ENCODE data around the gene FAM107B. TPM values are rescaled to one million over a fixed set of nuclear protein-coding genes. Genes with fewer than 3 reads are reported as not detected.
"Not testable (repeated sequence)": the region's sequence is repeated elsewhere in the genome, so short reads cannot be mapped to it uniquely, and the experiment has no call there.

The FAM107B gene
- 156 and 167 TPM in 2 replicates for total RNA-seq

DNA sequence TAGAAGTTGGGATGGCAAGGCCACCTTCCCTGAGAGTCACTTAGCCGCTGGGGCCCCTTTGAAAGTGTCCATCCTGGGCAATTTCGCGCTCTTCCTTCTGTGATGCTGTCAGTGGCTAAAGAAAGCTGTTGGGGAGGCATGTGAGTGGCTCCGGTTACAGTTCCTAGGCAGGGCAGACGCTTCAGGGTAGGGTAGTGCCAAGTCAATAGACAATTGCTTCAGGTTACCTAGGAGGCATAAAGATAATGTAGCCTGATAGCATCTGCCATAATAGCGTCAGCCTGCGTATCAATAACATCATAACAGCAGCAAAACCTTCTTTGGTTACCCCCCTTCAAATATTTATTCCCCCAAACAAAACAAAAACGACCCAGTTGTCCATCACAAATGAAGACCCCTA is at the start of gene FAM107B:
FAM107B (minus strand) TSS at position 101 of the 400 bp plus-strand sequence. CDS start 234 bp downstream, outside the sequence.
- Mint-ChIP-seq H3K4me3 (no peak within 1 kb of the TSS), H3K4me1 (ENCODE audit: low read depth) (no peaks in the 10 kb centered on the region), H3K27ac (no peak within 1 kb of the TSS), H3K9me3 (no peaks in the 10 kb centered on the region), H3K36me3 (ENCODE audit: low read depth) (no peaks in the 10 kb centered on the region), H3K27me3 (ENCODE audit: insufficient read depth) (peaks cover 2% of the 10 kb centered on the region)
- DNase-seq (ENCODE audit: low spot score): no peak
- intact Hi-C loops (cut with micrococcal nuclease): no loop called here

DNA sequence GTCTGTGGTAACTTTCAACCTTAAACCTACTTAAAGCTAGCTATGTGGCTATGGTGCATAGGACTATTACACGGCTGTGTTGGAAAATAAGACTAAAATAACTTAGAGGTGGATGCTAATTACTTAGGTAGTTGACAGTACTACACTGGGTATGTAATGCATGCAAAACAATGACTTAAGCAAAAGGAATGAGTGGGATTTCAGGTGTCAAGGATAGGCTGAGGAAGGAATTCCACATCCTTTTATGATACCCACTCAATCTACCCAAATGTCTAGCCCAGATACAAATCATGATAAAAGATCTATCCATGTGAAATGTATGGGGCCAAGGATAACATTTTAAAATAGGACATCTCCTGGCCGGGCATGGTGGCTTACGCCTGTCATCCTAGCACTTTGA is 49.3 kb upstream of the FAM107B start:
- intact Hi-C loops (cut with micrococcal nuclease): loop anchor here (1.0 to 2.0 kb wide), 6 partner anchors 15 to 627 kb away; partner anchors contain the start of genes CDNF, HSPA14 and MSANTD7
- no peak overlapping the region for H3K4me3 Mint-ChIP-seq
- peaks cover 9% of the 10 kb centered on the region for H3K27me3 Mint-ChIP-seq (ENCODE audit: insufficient read depth)
- H3K36me3 Mint-ChIP-seq (ENCODE audit: low read depth): no peaks in the 10 kb centered on the region
- no peak for DNase-seq (ENCODE audit: low spot score)
- peaks cover 22% of the 10 kb centered on the region for H3K4me1 Mint-ChIP-seq (ENCODE audit: low read depth)
- no peaks in the 10 kb centered on the region for H3K9me3 Mint-ChIP-seq
- no peak overlapping the region for H3K27ac Mint-ChIP-seq

DNA sequence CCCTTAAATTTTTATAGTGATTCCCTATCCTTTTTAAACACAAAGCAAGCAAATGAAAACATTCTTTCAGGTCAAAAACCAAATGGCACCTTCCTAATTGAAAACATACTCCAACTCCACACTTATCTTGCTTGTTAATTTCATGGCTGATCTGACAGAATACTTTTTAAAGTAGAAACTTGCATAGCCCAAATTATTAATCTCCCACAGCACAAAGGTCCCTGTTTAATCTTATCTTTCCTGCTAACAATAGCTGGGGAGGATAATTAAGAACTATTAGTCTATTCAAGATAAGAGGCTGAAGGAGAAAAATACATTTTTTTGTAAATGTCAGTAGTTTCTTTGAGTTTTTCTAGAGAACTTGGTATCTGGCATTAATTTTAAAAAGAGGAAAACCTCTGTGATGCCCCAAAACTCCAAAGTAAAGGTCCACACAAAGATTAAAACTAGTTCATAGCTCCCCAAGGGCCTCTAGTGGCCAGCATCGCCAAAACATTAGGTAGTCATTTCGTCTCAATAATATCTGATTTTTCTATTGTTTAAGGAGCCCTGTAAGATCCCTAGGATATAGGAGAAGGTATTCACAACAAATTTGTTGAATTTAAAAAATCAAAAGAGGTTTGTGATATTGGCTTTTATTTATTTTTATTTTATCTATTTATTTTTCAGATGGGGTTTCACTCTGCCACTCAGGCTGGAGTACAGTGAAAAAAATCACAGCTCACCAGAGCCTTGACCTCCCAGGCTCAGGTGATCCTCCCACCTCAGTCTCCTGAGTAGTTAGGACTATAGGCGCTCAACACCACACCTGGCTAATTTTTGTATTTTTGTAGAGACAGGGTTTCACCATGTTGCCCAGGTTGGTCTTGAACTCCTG is 48.4 kb upstream of the FAM107B start:
- Mint-ChIP-seq H3K27ac (no peak overlapping the region), H3K4me3 (no peak overlapping the region), H3K36me3 (ENCODE audit: low read depth) (no peaks in the 10 kb centered on the region), H3K9me3 (no peaks in the 10 kb centered on the region), H3K27me3 (ENCODE audit: insufficient read depth) (peaks cover 9% of the 10 kb centered on the region), H3K4me1 (ENCODE audit: low read depth) (peaks cover 22% of the 10 kb centered on the region)
- no peak for DNase-seq (ENCODE audit: low spot score)
- intact Hi-C loops (cut with micrococcal nuclease): loop anchor here (1.0 to 2.0 kb wide), 6 partner anchors 16 to 626 kb away; partner anchors contain the start of genes CDNF, HSPA14 and MSANTD7

DNA sequence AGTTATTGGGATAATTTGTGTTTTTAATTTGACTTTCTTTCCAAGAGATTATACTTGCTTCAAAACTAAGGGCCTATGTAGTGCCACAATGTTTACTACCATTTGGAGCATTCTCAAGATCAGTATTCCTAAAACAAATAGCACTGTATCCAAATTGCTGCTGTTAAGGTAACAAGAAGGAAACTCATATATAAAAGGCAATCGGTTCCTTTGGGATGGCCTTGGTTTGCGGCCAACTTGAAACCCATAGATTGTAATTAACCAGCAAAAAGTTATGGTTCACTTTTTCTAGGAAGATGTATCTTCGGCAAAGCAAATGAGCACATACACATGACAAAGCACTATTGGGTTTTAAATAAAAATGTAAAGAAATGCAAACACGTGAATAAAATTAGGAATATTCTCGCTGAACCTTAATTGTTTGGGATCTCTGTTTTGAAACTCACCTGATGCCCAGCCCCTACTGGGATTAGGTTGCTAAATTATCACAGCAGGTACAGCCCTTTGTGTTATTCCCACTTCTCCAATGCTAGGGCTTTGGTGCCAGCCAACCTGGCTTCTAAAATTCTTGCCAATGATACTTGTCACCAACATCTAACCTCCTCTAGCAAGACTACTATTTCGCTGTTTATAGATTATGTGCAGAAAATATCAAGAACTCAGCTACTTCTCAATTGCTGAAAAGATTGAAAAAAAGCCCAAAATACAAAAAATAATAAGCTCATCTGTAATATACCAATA is 47.1 kb upstream of the FAM107B start:
- Mint-ChIP-seq H3K9me3 (no peaks in the 10 kb centered on the region), H3K27me3 (ENCODE audit: insufficient read depth) (peaks cover 9% of the 10 kb centered on the region), H3K36me3 (ENCODE audit: low read depth) (no peaks in the 10 kb centered on the region), H3K4me3 (no peak overlapping the region), H3K4me1 (ENCODE audit: low read depth) (peaks cover 22% of the 10 kb centered on the region), H3K27ac (no peak overlapping the region)
- DNase-seq (ENCODE audit: low spot score): no peak
- intact Hi-C loops (cut with micrococcal nuclease): loop anchor here (2.0 kb wide), 1 partner anchor 17 kb away; the partner anchor contains the start of genes CDNF, HSPA14 and MSANTD7

DNA sequence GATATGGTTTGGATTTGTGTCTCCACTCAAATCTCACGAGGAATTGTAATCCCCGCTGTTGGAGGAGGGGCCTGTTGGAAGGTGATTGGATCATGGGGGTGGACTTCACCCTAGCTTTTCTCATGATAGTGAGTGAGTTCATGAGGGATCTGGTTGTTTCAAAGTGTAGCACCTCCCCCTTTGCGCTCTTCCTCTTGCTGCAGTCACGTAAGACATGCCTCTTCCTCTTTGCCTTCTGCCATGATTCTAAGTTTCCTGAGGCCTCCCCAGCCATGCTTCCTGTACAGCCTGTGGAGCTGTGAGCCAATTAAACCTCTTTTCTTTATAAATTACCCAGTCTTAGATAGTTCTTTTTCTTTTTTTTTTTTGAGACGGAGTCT is 46.1 kb upstream of the FAM107B start:
- intact Hi-C loops (cut with micrococcal nuclease): no loop called here

DNA sequence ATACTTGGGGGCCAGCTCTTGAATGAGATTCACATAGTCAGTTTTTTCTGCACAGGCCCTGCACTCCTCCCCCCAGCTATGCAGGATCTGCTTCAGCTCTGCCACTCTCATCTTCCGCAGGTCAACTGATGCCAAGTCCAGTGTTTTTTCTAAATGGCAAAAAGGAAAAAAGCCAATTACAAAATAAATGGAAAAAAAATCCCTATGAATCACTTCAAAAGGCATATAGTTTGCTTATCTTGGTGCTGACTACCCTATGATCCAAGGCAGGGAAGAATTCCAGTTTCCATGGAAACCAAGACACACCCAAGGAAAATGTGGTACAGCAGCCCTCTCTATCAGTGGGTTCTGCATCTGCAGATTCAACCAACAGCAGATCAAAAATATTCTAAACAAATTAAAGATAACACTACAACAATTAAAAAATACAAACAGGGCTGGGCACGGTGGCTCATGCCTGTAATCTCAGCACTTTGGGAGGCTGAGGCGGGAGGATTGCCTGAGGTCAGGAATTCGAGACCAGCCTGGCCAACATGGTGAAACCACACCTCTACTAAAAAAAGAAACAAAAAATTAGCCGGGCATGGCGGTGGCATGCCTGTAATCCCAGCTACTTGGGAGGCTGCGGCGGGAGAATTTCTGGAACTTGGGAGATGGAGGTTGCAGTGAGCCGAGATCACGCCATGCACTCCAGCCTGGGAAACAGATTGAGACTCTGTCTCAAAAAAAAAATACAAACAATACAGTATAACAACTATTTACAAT is 45.5 kb upstream of the FAM107B start:
- intact Hi-C loops (cut with micrococcal nuclease): no loop called here
- Mint-ChIP-seq H3K27me3 (ENCODE audit: insufficient read depth) (peaks cover under 1% of the 10 kb centered on the region), H3K36me3 (ENCODE audit: low read depth) (no peaks in the 10 kb centered on the region), H3K27ac (no peak overlapping the region), H3K4me3 (no peak overlapping the region), H3K9me3 (no peaks in the 10 kb centered on the region), H3K4me1 (ENCODE audit: low read depth) (peaks cover 15% of the 10 kb centered on the region)
- no peak for DNase-seq (ENCODE audit: low spot score)

More for the DNA sequence above, 46.1 kb upstream of the FAM107B start:
- H3K9me3 Mint-ChIP-seq: no peaks in the 10 kb centered on the region
- H3K36me3 Mint-ChIP-seq (ENCODE audit: low read depth): no peaks in the 10 kb centered on the region
- no peak overlapping the region for H3K4me3 Mint-ChIP-seq
- no peak for DNase-seq (ENCODE audit: low spot score)
- no peak overlapping the region for H3K27ac Mint-ChIP-seq
- peaks cover 15% of the 10 kb centered on the region for H3K4me1 Mint-ChIP-seq (ENCODE audit: low read depth)
- H3K27me3 Mint-ChIP-seq (ENCODE audit: insufficient read depth): peaks cover 6% of the 10 kb centered on the region

DNA sequence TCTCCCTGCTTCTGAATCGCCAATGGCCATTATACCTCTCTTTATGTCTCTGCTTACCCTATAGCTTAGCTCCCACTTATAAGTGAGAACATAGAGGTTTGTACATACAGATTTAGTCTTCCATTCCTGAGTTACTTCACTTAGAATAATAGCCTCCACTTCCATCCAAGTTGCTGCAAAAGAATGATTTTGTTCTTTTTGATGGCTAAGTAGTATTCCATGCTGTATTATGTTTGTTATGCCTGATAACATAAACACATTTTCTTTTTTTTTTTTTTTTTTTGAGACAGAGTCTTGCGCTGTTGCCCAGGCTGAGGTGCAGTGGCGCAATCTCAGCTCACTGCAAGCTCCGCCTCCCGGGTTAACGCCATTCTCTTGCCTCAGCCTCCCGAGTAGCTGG is 42.0 kb upstream of the FAM107B start:
- peaks cover 25% of the 10 kb centered on the region for H3K4me1 Mint-ChIP-seq (ENCODE audit: low read depth)
- H3K36me3 Mint-ChIP-seq (ENCODE audit: low read depth); H3K9me3 Mint-ChIP-seq; H3K4me3 Mint-ChIP-seq; H3K27ac Mint-ChIP-seq; DNase-seq (ENCODE audit: low spot score); H3K27me3 Mint-ChIP-seq (ENCODE audit: insufficient read depth); intact Hi-C loops (cut with micrococcal nuclease): not testable (repeated sequence)

DNA sequence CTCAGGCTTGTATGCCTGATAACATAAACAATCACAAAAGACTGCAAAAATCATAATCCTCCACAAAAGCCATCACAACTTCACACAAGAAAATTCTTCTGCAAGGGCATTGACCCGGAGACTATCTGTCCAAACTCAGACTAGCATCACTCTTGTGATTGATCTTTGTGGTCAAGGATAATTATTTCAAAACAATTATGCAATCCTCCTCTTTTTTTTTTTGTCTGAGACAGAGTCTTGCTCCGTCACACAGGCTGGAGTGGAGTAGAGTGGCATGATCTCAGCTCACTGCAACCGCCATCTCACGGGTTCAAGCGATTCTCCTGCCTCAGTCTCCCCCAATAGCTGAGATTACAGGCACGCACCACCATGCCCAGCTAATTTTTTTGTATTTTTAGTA is 41.0 kb upstream of the FAM107B start:
- Mint-ChIP-seq H3K27me3 (ENCODE audit: insufficient read depth) (no peaks in the 10 kb centered on the region), H3K36me3 (ENCODE audit: low read depth) (peaks cover 2% of the 10 kb centered on the region), H3K4me1 (ENCODE audit: low read depth) (peaks cover 31% of the 10 kb centered on the region), H3K27ac (no peak overlapping the region), H3K9me3 (no peaks in the 10 kb centered on the region), H3K4me3 (no peak overlapping the region)
- intact Hi-C loops (cut with micrococcal nuclease): no loop called here
- DNase-seq (ENCODE audit: low spot score): no peak

DNA sequence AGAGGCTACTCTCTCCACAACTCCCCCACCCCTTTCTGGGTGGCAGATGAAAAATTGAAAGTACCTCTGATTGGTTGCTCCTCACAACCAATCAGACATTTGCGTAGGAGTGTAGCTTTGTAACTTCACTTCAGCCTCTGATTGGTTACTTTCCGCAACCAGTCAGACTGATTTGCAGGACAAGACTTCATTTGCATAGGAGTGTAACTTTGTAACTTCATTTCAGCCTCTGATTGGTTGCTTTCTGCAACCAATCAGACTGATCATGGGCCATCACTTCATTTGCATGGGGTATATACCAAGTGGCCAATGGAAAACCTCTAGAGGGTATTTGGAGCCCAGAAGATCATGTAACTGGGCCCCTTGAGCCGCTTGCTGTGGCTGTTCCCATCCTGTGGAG is 37.6 kb upstream of the FAM107B start:
- Mint-ChIP-seq H3K4me1 (ENCODE audit: low read depth) (peaks cover 23% of the 10 kb centered on the region), H3K36me3 (ENCODE audit: low read depth) (peaks cover 2% of the 10 kb centered on the region), H3K9me3 (no peaks in the 10 kb centered on the region), H3K27ac (no peak overlapping the region), H3K27me3 (ENCODE audit: insufficient read depth) (no peaks in the 10 kb centered on the region), H3K4me3 (no peak overlapping the region)
- intact Hi-C loops (cut with micrococcal nuclease): no loop called here
- no peak for DNase-seq (ENCODE audit: low spot score)

DNA sequence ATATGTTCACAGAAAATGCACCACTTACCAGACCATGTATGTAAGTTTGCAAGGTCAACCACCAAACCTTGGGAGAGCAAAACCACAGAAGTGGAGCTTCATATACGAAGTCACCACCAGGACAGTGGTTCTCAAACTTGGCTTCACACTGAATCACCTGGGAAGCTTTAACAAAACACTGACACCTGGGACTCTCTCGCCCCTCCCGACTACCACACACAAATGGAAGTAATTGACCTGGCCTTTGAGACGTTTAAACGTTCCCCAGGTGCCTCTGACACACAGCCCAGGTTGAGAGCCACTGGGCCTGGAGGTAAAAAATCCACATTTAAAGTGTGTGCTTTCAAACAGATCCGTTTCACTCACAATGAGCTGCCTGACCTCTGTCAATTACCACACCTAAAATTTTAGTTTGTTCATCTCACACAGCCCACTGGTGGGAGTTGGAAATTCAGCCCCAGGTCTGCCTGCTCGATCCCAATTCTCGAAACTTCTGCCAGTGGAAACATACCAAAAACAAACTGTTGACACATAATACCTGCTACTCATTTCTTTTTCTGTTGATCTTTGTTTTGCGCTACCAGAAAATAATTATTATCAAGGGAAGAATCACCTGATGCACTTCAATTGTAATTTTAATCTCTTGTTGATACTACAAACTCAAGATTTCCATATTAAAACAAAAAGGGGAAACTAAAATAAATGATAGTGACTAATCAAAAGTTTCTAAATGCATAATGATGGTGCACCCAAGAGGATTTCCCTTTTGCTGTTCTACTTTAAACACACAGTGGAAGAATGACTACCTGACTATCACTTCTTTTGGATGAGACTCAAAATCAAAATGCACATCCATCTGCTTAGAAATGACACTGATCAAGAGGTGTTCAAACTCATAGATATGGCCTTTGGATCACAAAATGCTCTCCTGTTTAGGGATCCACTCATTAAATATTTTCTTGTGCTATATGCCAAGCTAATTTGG is 36.6 kb upstream of the FAM107B start:
- Mint-ChIP-seq H3K4me3 (no peak overlapping the region), H3K9me3 (no peaks in the 10 kb centered on the region), H3K27me3 (ENCODE audit: insufficient read depth) (peaks cover 5% of the 10 kb centered on the region), H3K27ac (no peak overlapping the region), H3K36me3 (ENCODE audit: low read depth) (peaks cover 2% of the 10 kb centered on the region), H3K4me1 (ENCODE audit: low read depth) (peaks cover 23% of the 10 kb centered on the region)
- DNase-seq (ENCODE audit: low spot score): no peak
- intact Hi-C loops (cut with micrococcal nuclease): no loop called here

DNA sequence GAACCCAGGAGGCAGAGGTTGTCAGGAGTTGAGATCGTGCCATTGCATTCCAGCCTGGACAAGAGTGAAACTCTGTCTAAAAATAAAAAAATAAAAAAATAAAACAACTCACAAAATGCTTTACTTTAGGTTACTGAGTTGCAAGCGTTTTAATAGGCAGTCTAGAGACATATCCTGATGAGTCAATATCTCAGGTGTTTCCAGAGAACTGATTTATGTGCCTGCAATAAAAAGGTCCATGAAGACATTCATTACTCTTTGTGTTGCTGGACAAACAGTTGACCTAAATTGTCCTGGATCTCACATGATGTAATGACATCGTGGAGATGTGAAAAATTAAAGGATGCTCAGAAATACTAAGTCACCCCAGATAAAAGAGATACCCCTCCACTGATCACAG is 31.6 kb upstream of the FAM107B start:
- Mint-ChIP-seq H3K9me3 (no peaks in the 10 kb centered on the region), H3K27me3 (ENCODE audit: insufficient read depth) (peaks cover 9% of the 10 kb centered on the region), H3K36me3 (ENCODE audit: low read depth) (no peaks in the 10 kb centered on the region), H3K27ac (no peak overlapping the region), H3K4me3 (no peak overlapping the region), H3K4me1 (ENCODE audit: low read depth) (peaks cover 2% of the 10 kb centered on the region)
- intact Hi-C loops (cut with micrococcal nuclease): no loop called here
- DNase-seq (ENCODE audit: low spot score): no peak

DNA sequence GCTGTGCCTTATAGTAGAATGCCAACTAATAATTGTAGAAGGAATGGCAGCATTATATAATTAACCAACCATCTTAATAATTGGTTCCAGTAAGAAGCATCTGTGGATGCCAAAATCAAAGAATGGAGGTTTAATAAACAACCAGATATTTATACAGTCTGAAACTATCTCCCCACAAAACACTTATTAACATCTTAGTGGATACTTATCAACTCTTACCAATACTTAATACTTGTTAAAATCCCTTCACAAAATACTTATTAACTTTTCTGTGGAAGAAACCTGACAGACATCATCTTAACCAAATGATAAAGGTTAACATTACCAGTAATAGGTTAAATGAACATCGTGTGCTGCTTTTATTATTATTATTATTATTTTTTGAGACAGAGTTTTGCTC is 29.1 kb upstream of the FAM107B start:
- no peaks in the 10 kb centered on the region for H3K4me1 Mint-ChIP-seq (ENCODE audit: low read depth)
- H3K27ac Mint-ChIP-seq: no peak overlapping the region
- no peaks in the 10 kb centered on the region for H3K36me3 Mint-ChIP-seq (ENCODE audit: low read depth)
- peaks cover 16% of the 10 kb centered on the region for H3K27me3 Mint-ChIP-seq (ENCODE audit: insufficient read depth)
- DNase-seq (ENCODE audit: low spot score): no peak
- H3K9me3 Mint-ChIP-seq: no peaks in the 10 kb centered on the region
- no peak overlapping the region for H3K4me3 Mint-ChIP-seq
- intact Hi-C loops (cut with micrococcal nuclease): no loop called here

Measured in activated T-helper 1 cell treated with anti-CD3 and anti-CD28 coated beads, Interleukin-12 subunit alpha, Interleukin-12 subunit beta, Interleukin-2, Interleukin-4 antibody, amounts not matched to agents 30 ng/mL and 10 ng/mL and 1 ng/mL, durations not matched to agents 14 hours and 24 hours and 36 hours (primary cell).